HCT116 (cell line): ENCODE data around the gene CUX1. TPM values are rescaled to one million over a fixed set of nuclear protein-coding genes. Genes with fewer than 3 reads are reported as not detected.

Source experiments
- ATAC-seq: fragments of 200-7000 bp; cut with Tn5 transposase; 2 replicates; pipeline ENCODE4 v1.9.1; 2020; ENCODE audit warnings: mild to moderate bottlenecking, moderate library complexity
- BruUV-seq: library from RNA; stranded (reverse); fragments of 400-500 nt; replicated peaks from 2 replicates; lab custom pipeline; 2021; lab: Mats Ljungman, UMichigan
- CTCF ChIA-PET: fragments of 300-600 bp; sonication (Branson Sonifier 250); formaldehyde crosslinking; loops from one replicate; lab custom pipeline; 2021; ENCODE audit warnings: antibody characterized with exemption; lab: Charles Lee
- POLR2A ChIA-PET: fragments of 300-600, 350-600 bp; sonication (Branson Sonifier 250); formaldehyde crosslinking; loops from one replicate; lab custom pipeline; 2021; ENCODE audit warnings: antibody characterized with exemption; lab: Charles Lee
- RAD21 ChIA-PET, 2 experiments: fragments of 300-600 bp; sonication (Branson Sonifier 250); formaldehyde crosslinking; loops; one replicate each; lab custom pipeline; 2023; ENCODE audit warnings: low total read pairs in 2 of 2; ENCODE audit not compliant: uncharacterized antibody in 2 of 2, unreplicated experiment in 2 of 2, low non-redundant PET in 1 of 2; lab: Charles Lee
- DNase-seq: peaks from one replicate; pipeline ENCODE4 v3.0.0-alpha.2; 2010; ENCODE audit warnings: low read depth, low spot score
- H2AFZ ChIP-seq: fragments of 200-600 bp; shearing (Covaris generic), sonication (generic); 2 replicates; pipeline ENCODE4 v1.6.1; 2017; ENCODE audit warnings: low read depth, mixed run types, mixed read lengths, antibody characterized with exemption, low read length; ENCODE audit not compliant: poor library complexity, severe bottlenecking
- H3K27ac ChIP-seq: 2 replicates; pipeline ENCODE4 v1.5.1; 2012; ENCODE audit warnings: low read depth, low read length
- H3K27me3 ChIP-seq: fragments of 200-600 bp; sonication (generic); 2 replicates; pipeline ENCODE4 v1.6.1; 2016; ENCODE audit warnings: mixed run types, low read length, mixed read lengths; ENCODE audit not compliant: insufficient read depth
- H3K36me3 ChIP-seq, 2 experiments: fragments of 200-500 bp in 1 of 2; fragments of 200-600 bp in 1 of 2; sonication (Bioruptor generic) in 1 of 2; sonication (generic) in 1 of 2; 2 replicates each; pipeline versions ENCODE4 v1.5.1 to v1.6.1; 2014 to 2016; ENCODE audit warnings: low read length in 2 of 2, inconsistent platforms in 1 of 2, mixed read lengths in 1 of 2, mixed run types in 1 of 2; ENCODE audit not compliant: insufficient read depth in 2 of 2, control insufficient read depth in 1 of 2
- H3K4me1 ChIP-seq, 2 experiments: fragments of 200-600 bp in 1 of 2; sonication (generic) in 1 of 2; 2 replicates each; pipeline versions ENCODE4 v1.5.1 to v1.6.1; 2012 to 2017; ENCODE audit warnings: low read length in 2 of 2, inconsistent platforms in 1 of 2, mild to moderate bottlenecking in 1 of 2, mixed read lengths in 1 of 2, mixed run types in 1 of 2, moderate library complexity in 1 of 2; ENCODE audit not compliant: insufficient read depth in 2 of 2, control insufficient read depth in 1 of 2
- H3K4me2 ChIP-seq: fragments of 200-600 bp; sonication (generic); 2 replicates; pipeline ENCODE4 v1.6.1; 2017; ENCODE audit warnings: mixed run types, low read length, mixed read lengths
- H3K4me3 ChIP-seq, 2 experiments: fragments of 200-600 bp in 1 of 2; sonication (generic) in 1 of 2; replicated peaks in 1 of 2; 2 replicates each; pipeline ENCODE4 v1.5.1; 2011 to 2016; ENCODE audit warnings: low read length in 2 of 2, control low read depth in 1 of 2, low read depth in 1 of 2, mild to moderate bottlenecking in 1 of 2, mixed read lengths in 1 of 2, mixed run types in 1 of 2
- H3K79me2 ChIP-seq: fragments of 200-600 bp; sonication (generic); 2 replicates; pipeline ENCODE4 v1.6.1; 2017; ENCODE audit warnings: mild to moderate bottlenecking, mixed run types, low read length, moderate library complexity, mixed read lengths; ENCODE audit not compliant: insufficient read depth
- H3K9ac ChIP-seq: fragments of 200-600 bp; sonication (generic); 2 replicates; pipeline ENCODE4 v1.6.1; 2016; ENCODE audit warnings: low read length, mixed read lengths
- H3K9me2 ChIP-seq: fragments of 200-600 bp; sonication (generic), shearing (Covaris generic); 2 replicates; pipeline ENCODE4 v1.6.1; 2017; ENCODE audit warnings: mixed run types, mild to moderate bottlenecking, moderate library complexity; ENCODE audit not compliant: insufficient read depth
- H3K9me3 ChIP-seq, 2 experiments: fragments of 200-500 bp in 1 of 2; fragments of 200-600 bp in 1 of 2; sonication (Bioruptor generic) in 1 of 2; sonication (generic) in 1 of 2; 2 replicates each; pipeline ENCODE4 v1.6.1; 2014 to 2017; ENCODE audit warnings: low read length in 2 of 2, mixed read lengths in 2 of 2, inconsistent platforms in 1 of 2, low read depth in 1 of 2, mild to moderate bottlenecking in 1 of 2, mixed run types in 1 of 2, moderate library complexity in 1 of 2; ENCODE audit not compliant: control insufficient read depth in 1 of 2, insufficient read depth in 1 of 2
- H4K20me1 ChIP-seq: fragments of 200-600 bp; sonication (generic), shearing (Covaris generic); 2 replicates; pipeline ENCODE4 v1.6.1; 2017; ENCODE audit warnings: mixed run types, mild to moderate bottlenecking, moderate library complexity; ENCODE audit not compliant: insufficient read depth
- CBX3 ChIP-seq: IDR thresholded peaks from 2 replicates; pipeline ENCODE4 v1.6.1; 2012; ENCODE audit warnings: low read depth
- EZH2 ChIP-seq: fragments of 200-600 bp; sonication (generic); IDR thresholded peaks from 2 replicates; pipeline ENCODE4 v1.6.1; 2017; ENCODE audit warnings: antibody characterized with exemption, mixed run types
- POLR2A ChIP-seq: IDR thresholded peaks from 2 replicates; pipeline ENCODE4 v1.7.0; 2011; ENCODE audit warnings: borderline replicate concordance; ENCODE audit not compliant: insufficient read depth, insufficient read length; ENCODE audit errors: extremely low read depth
- REST ChIP-seq: IDR thresholded peaks from 2 replicates; pipeline ENCODE4 v1.6.1; 2012; ENCODE audit warnings: low read depth
- TCF7L2 ChIP-seq: IDR thresholded peaks from 2 replicates; pipeline ENCODE4 v1.7.0; 2011; ENCODE audit warnings: borderline replicate concordance, inconsistent platforms; ENCODE audit not compliant: insufficient read depth, insufficient read length; ENCODE audit errors: extremely low read depth
- YY1 ChIP-seq: IDR thresholded peaks from 2 replicates; pipeline ENCODE4 v1.6.1; 2011; ENCODE audit warnings: low read length, low read depth, moderate library complexity, mild to moderate bottlenecking; ENCODE audit not compliant: insufficient replicate concordance; ENCODE audit errors: extremely low read depth
- ZFX ChIP-seq: fragments of 450-650 bp; IDR thresholded peaks from 2 replicates; pipeline ENCODE4 v1.6.1; 2017
- intact Hi-C: fragments of 100-400 bp; cut with micrococcal nuclease; formaldehyde crosslinking; loops from 2 replicates; pipeline ENCODE4 v1.10.0; 2022
- total RNA-seq: library from RNA; stranded (reverse); gene quantifications from one replicate; pipeline ENCODE4 v1.2.1, GENCODE V29; 2021; ENCODE audit not compliant: unreplicated experiment
- TF ChIP-seq, protein P1 (sequence below): IDR thresholded peaks from 2 replicates; pipeline ENCODE4 v1.6.1; 2012

The CUX1 gene
- total RNA-seq, 1 experiment from 2014 or later: 68.9 TPM

GRCh38 chr7:101933688-101934121, 116.3 kb downstream of the CUX1 start:
- Histone ChIP-seq H2AFZ (no peak overlapping the region), H3K4me1 (peaks cover 14 to 41% of the 10 kb centered on the region in 2 experiments), H3K27ac (no peak overlapping the region), H3K9ac (no peak overlapping the region), H3K4me3 (no peak overlapping the region), H3K27me3 (no peaks in the 10 kb centered on the region), H3K9me3 (no peaks in the 10 kb centered on the region), H3K9me2 (no peaks in the 10 kb centered on the region), H3K79me2 (peaks cover 57% of the 10 kb centered on the region), H3K4me2 (no peak overlapping the region), H4K20me1 (no peaks in the 10 kb centered on the region), H3K36me3 (no peaks in the 10 kb centered on the region)
- BruUV-seq: no TSS peak
- DNase-seq (no peak), ATAC-seq (no peak)
- ChIA-PET RAD21 (no interaction called here), CTCF (no interaction called here), POLR2A (no interaction called here)
- intact Hi-C loops: no loop called here
- TF ChIP-seq YY1 (no peak), ZFX (no peak), POLR2A (no peak)

- Histone ChIP-seq H3K9me2 (no peaks in the 10 kb centered on the region), H3K9me3 (no peaks in the 10 kb centered on the region), H3K27me3 (no peaks in the 10 kb centered on the region), H4K20me1 (no peaks in the 10 kb centered on the region), H3K79me2 (peaks cover 49% of the 10 kb centered on the region), H2AFZ (no peak overlapping the region), H3K4me2 (no peak overlapping the region), H3K4me1 (peaks cover 9 to 33% of the 10 kb centered on the region in 2 experiments), H3K36me3 (no peaks in the 10 kb centered on the region), H3K4me3 (no peak overlapping the region), H3K27ac (no peak overlapping the region), H3K9ac (no peak overlapping the region)
- CTCF ChIA-PET: no interaction called here
- RAD21 ChIA-PET: no interaction called here
- BruUV-seq: no TSS peak
- POLR2A ChIA-PET: no interaction called here
- no peak for DNase-seq
- ATAC-seq: no peak
- intact Hi-C loops: no loop called here
- TF ChIP-seq, protein P1, sequence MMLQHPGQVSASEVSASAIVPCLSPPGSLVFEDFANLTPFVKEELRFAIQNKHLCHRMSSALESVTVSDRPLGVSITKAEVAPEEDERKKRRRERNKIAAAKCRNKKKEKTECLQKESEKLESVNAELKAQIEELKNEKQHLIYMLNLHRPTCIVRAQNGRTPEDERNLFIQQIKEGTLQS: no peak
- TF ChIP-seq REST (no peak), TCF7L2 (no peak), CBX3 (no peak), EZH2 (no peak)
Measured at GRCh38 chr7:101934618-101935017, 117.2 kb downstream of the CUX1 start.
